ENCODE data around the gene CRYZL1. TPM values are rescaled to one million over a fixed set of nuclear protein-coding genes. Genes with fewer than 3 reads are reported as not detected.
"Not testable (repeated sequence)": the region's sequence is repeated elsewhere in the genome, so short reads cannot be mapped to it uniquely, and the experiment has no call there.

CRYZL1 gene
- total and polyA plus RNA-seq, 5 donors from 2014 or later = 27.2 to 35.7 (median 31.5) TPM

DNA sequence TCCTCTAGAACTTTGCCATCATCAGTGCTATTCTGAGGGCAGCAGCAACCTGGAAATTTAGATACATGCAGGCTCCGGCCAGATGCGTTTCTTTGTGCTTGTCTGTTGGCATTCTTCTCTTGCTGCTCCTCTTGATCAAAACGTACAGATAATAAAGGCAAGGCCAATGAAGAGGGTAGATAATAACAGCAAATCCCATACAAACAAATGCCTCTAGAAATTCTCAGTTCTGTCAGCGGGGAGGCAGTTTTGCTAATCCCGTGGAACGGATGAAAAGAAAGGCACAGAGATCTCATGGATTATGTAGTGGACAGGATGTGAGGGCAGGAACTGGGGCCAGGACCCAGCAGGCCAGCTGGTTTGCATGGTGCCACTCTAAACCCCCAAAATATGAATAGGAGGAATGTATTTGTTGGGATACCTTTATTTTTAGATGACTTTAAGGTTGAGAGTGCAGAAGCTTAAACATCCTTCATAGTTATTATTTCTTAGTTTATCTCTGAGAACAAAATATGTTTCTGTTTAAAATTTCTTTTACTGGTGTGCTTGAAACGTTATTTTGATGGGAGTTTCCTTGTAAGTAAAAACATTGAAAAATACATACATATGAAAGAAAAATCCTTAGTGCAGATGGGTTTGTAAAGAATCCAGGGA lies 2.2 kb upstream of the CRYZL1 start:
- no peak for ATAC-seq (ENCODE audit: low read depth in 2 of 2)
- H3K27me3 Mint-ChIP-seq = peaks cover 48% of the 10 kb centered on the region
- peak in 2 of 3 donors; percentile 8 to 9 for DNase-seq
- peak overlapping the region; percentile 64 for H3K4me3 ChIP-seq (ENCODE audit: low read depth, low read length)
- H3K9me3 ChIP-seq (ENCODE audit: control insufficient read depth in 2 of 2, low read length in 2 of 2) = no peaks in the 10 kb centered on the region
- peaks cover 19% of the 10 kb centered on the region for H3K4me1 ChIP-seq (ENCODE audit: control insufficient read depth, insufficient read depth, low read length, poor library complexity, severe bottlenecking)
- H3K27ac ChIP-seq (ENCODE audit: insufficient read depth, low read length, poor library complexity, severe bottlenecking) = no peak overlapping the region
- H3K36me3 Mint-ChIP-seq = no peaks in the 10 kb centered on the region
- H3K36me3 ChIP-seq (ENCODE audit: control insufficient read depth, insufficient read depth, low read length) = no peaks in the 10 kb centered on the region
- peaks cover 25% of the 10 kb centered on the region for H3K27me3 ChIP-seq (ENCODE audit: control insufficient read depth, insufficient read depth, low read length)
- no peaks in the 10 kb centered on the region for H3K9me3 Mint-ChIP-seq
- H3K4me3 Mint-ChIP-seq = peak overlapping the region; percentile 79 to 91 (median 88)
- H3K27ac Mint-ChIP-seq = no peak overlapping the region
- peaks cover 8 to 31% (median 20%) of the 10 kb centered on the region in 4 donors for H3K4me1 Mint-ChIP-seq

DNA sequence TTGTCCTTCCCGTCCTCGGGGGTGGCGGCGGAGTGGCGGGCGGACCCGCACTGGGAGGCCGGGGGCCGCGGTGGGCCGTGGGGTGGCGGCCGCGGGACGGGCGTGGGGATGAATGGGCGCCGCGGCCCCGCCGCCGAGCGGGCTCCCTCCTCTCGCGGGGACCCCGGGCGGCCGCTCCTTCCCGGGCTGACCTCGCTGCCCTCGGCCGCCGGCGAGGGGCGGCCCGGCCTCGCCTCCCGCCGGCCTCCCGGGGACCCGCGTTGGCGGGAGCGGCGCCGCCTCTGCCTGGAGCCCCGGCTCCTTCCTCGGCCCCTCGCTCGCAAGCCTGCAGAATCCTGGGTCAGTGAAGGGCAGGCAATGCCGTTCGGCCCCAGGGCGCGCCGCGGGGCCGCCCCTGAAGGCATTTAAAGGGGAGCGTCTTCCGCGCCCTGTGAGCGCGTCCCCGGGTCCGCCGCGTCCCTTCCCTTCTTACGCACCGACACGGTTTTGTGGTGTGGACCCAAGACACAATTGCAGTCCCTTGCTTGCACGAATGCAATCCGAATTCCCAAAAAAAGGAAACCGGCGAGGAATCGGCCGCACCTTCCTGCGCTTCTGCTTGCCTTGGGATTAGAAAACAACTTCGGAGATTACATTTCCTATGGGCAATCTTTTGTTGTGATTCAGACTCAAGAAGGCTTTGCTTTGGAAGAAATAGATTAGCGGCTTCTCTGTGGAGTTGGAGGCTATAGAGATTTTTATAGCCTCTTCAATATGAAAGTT lies 1.5 kb upstream of the CRYZL1 start:
- H3K27ac Mint-ChIP-seq = peak overlapping the region in 1 of 3 donors; percentile 47
- H3K9me3 ChIP-seq (ENCODE audit: control insufficient read depth in 2 of 2, low read length in 2 of 2) = no peaks in the 10 kb centered on the region
- no peaks in the 10 kb centered on the region for H3K36me3 Mint-ChIP-seq
- peaks cover 22% of the 10 kb centered on the region for H3K27me3 ChIP-seq (ENCODE audit: control insufficient read depth, insufficient read depth, low read length)
- H3K9me3 Mint-ChIP-seq = no peaks in the 10 kb centered on the region
- H3K27me3 Mint-ChIP-seq = peaks cover 42% of the 10 kb centered on the region
- no peaks in the 10 kb centered on the region for H3K36me3 ChIP-seq (ENCODE audit: control insufficient read depth, insufficient read depth, low read length)
- peaks cover 19% of the 10 kb centered on the region for H3K4me1 ChIP-seq (ENCODE audit: control insufficient read depth, insufficient read depth, low read length, poor library complexity, severe bottlenecking)
- ATAC-seq (ENCODE audit: low read depth in 2 of 2) (no peak), DNase-seq (peak; percentile 4 to 20 (median 18))
- peak overlapping the region; percentile 64 for H3K4me3 ChIP-seq (ENCODE audit: low read depth, low read length)
- peaks cover 8 to 34% (median 24%) of the 10 kb centered on the region in 4 donors for H3K4me1 Mint-ChIP-seq
- peak overlapping the region; percentile 79 to 91 (median 88) for H3K4me3 Mint-ChIP-seq
- H3K27ac ChIP-seq (ENCODE audit: insufficient read depth, low read length, poor library complexity, severe bottlenecking) = no peak overlapping the region

DNA sequence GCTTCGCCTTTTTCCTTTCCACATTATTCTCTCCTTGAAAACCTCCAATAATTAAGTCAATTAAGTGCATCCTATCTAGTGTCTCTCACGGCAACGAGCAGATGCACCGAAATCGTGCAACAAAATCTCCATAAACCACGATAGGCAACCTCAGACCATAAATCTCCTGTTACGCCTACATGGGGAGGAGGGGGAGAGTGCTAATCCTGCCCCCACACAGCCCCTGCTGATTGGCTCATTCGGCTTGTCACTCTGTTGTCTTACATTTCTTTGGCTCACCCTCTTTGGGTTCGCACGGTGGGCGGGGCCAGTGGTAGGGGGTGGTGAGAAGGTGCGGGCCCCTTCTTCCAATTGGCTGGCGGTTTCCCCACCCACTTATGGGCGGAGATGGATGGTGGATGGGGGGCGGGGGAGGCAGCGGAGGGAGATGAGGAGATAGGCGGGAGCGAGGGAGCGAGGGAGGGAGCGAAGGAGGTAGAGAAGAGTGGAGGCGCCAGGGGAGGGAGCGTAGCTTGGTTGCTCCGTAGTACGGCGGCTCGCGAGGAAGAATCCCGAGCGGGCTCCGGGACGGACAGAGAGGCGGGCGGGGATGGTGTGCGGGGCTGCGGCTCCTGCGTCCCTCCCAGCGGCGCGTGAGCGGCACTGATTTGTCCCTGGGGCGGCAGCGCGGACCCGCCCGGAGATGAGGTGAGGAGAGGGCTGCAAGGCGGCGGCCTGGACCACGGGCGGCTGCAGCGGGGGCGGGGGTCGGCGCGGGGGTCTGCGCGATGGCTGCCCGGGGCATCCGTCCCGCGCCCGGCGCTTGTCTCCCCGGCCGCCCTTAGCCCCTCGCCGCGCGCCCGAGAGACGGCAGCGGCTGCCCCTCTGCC lies 720 bp upstream of the CRYZL1 start, which contains the start of gene ITSN1:
Gene ITSN1, plus strand, starts transcription at position 475 of the 869 bp plus-strand sequence. CDS start 76,328 bp downstream, outside the sequence.
- H3K27ac Mint-ChIP-seq = peak within 1 kb of the TSS; percentile 89 to 93 (median 90)
- H3K9me3 Mint-ChIP-seq = no peaks in the 10 kb centered on the region
- H3K27me3 Mint-ChIP-seq = peaks cover 37% of the 10 kb centered on the region

DNA sequence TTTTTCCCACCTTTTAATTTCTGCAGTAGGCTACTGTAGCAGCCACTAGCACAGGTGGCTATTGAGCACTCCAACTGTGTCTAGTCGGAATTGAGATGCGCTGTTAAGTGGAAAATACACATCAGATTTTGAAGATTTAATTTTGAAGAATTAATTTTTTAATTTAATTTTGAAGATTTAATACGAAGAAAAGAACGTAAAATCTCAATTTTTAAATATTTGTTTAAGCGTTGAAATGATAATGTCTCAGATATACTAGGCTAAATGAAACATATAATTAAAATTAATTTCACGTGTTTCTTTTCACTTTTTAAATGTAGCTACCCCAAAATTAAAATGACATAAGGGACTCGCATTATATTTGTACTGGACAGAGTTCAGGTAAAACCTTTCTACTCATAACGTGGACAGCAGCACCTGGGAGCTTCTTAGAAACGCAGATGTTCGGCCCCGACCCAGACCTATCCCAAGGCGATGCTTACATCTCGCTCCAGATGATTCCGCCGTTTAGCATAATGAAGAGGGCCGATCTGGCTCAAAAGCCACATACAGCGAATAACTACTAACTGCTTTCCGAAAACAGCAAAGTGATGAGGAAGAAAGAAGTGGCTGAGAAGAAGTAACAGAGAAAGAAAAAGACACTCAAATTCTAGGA lies 717 bp downstream of the CRYZL1 start:
- Mint-ChIP-seq H3K27ac (peak overlapping the region; percentile 89 to 93 (median 90)), H3K4me1 (peaks cover 14 to 45% (median 30%) of the 10 kb centered on the region in 4 donors), H3K4me3 (peak overlapping the region; percentile 84 to 98 (median 94)), H3K9me3 (no peaks in the 10 kb centered on the region), H3K27me3 (peaks cover 26% of the 10 kb centered on the region), H3K36me3 (peaks cover 3% of the 10 kb centered on the region)
- no peak for ATAC-seq (ENCODE audit: low read depth in 2 of 2)
- Histone ChIP-seq H3K4me3 (ENCODE audit: low read depth, low read length) (peak overlapping the region; percentile 92), H3K4me1 (ENCODE audit: control insufficient read depth, insufficient read depth, low read length, poor library complexity, severe bottlenecking) (peaks cover 19% of the 10 kb centered on the region), H3K27ac (ENCODE audit: insufficient read depth, low read length, poor library complexity, severe bottlenecking) (peak overlapping the region; percentile 90), H3K27me3 (ENCODE audit: control insufficient read depth, insufficient read depth, low read length) (peaks cover 20% of the 10 kb centered on the region), H3K36me3 (ENCODE audit: control insufficient read depth, insufficient read depth, low read length) (no peaks in the 10 kb centered on the region), H3K9me3 (ENCODE audit: control insufficient read depth in 2 of 2, low read length in 2 of 2) (no peaks in the 10 kb centered on the region)
- no peak for DNase-seq

More for the DNA sequence above, 720 bp upstream of the CRYZL1 start, which contains the start of gene ITSN1:
- H3K27me3 ChIP-seq (ENCODE audit: control insufficient read depth, insufficient read depth, low read length) = peaks cover 20% of the 10 kb centered on the region
- peak; percentile 99 to 100 (median 99) for DNase-seq
- peak within 1 kb of the TSS; percentile 84 to 98 (median 94) for H3K4me3 Mint-ChIP-seq
- ATAC-seq (ENCODE audit: low read depth in 2 of 2) = peak; percentile 88 to 90
- H3K4me3 ChIP-seq (ENCODE audit: low read depth, low read length) = peak within 1 kb of the TSS; percentile 99
- H3K27ac ChIP-seq (ENCODE audit: insufficient read depth, low read length, poor library complexity, severe bottlenecking) = peak within 1 kb of the TSS; percentile 90
- H3K9me3 ChIP-seq (ENCODE audit: control insufficient read depth in 2 of 2, low read length in 2 of 2) = no peaks in the 10 kb centered on the region
- H3K4me1 Mint-ChIP-seq = peaks cover 14 to 39% (median 27%) of the 10 kb centered on the region in 4 donors
- H3K36me3 Mint-ChIP-seq = peaks cover 3% of the 10 kb centered on the region
- no peaks in the 10 kb centered on the region for H3K36me3 ChIP-seq (ENCODE audit: control insufficient read depth, insufficient read depth, low read length)
- peaks cover 19% of the 10 kb centered on the region for H3K4me1 ChIP-seq (ENCODE audit: control insufficient read depth, insufficient read depth, low read length, poor library complexity, severe bottlenecking)

DNA sequence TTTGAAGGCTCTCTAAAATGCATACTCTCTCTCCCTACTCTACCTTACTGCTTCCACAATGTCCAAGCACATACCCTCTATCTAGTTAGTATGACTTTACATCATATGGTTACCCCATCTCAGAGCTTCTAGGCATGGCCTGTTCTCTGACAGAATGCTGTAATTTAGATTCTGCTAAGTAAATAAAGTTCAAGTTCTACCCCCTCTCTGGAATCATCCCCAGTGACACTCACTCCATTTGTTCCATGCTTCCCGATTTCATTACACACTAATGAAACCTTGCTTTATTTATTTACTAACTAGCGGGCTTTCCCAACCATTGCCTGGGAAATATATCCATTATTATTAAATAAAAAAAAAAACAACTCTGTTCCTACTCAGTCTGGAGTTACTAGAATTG lies 7.3 kb downstream of the CRYZL1 start:
- Histone ChIP-seq H3K4me1 (ENCODE audit: control insufficient read depth, insufficient read depth, low read length, poor library complexity, severe bottlenecking) (no peaks in the 10 kb centered on the region), H3K27ac (ENCODE audit: insufficient read depth, low read length, poor library complexity, severe bottlenecking) (no peak overlapping the region), H3K4me3 (ENCODE audit: low read depth, low read length) (no peak overlapping the region), H3K27me3 (ENCODE audit: control insufficient read depth, insufficient read depth, low read length) (no peaks in the 10 kb centered on the region), H3K9me3 (ENCODE audit: control insufficient read depth in 2 of 2, low read length in 2 of 2) (no peaks in the 10 kb centered on the region), H3K36me3 (ENCODE audit: control insufficient read depth, insufficient read depth, low read length) (peaks cover 25% of the 10 kb centered on the region)
- DNase-seq (no peak), ATAC-seq (ENCODE audit: low read depth in 2 of 2) (no peak)
- Mint-ChIP-seq H3K36me3 (peaks cover 14% of the 10 kb centered on the region), H3K9me3 (no peaks in the 10 kb centered on the region), H3K4me1 (peaks cover 8 to 31% (median 22%) of the 10 kb centered on the region in 4 donors), H3K4me3 (no peak overlapping the region), H3K27ac (no peak overlapping the region), H3K27me3 (no peaks in the 10 kb centered on the region)

DNA sequence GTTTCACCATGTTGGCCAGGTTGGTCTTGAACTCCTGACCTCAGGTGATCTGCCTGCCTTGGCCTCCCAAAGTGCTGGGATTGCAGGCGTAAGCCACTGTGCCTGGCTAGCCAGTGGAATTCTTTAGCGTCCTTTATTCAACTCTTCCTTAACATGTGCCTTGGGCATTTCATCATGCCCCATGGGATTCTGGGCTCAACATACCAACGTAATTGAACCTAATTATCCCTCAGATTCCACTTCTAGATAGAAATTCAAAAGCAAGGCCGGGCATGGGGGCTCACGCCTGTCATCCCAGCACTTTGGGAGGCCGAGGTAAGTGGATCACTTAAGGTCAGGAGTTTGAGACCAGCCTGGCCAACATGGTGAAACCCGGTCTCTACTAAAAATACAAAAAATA lies 15.4 kb downstream of the CRYZL1 start:
- not testable (repeated sequence) for DNase-seq; H3K9me3 Mint-ChIP-seq; H3K4me3 Mint-ChIP-seq; ATAC-seq (ENCODE audit: low read depth in 2 of 2); H3K27ac Mint-ChIP-seq; H3K27me3 ChIP-seq (ENCODE audit: control insufficient read depth, insufficient read depth, low read length); H3K27me3 Mint-ChIP-seq; H3K27ac ChIP-seq (ENCODE audit: insufficient read depth, low read length, poor library complexity, severe bottlenecking); H3K9me3 ChIP-seq (ENCODE audit: control insufficient read depth in 2 of 2, low read length in 2 of 2); H3K4me1 ChIP-seq (ENCODE audit: control insufficient read depth, insufficient read depth, low read length, poor library complexity, severe bottlenecking); H3K4me3 ChIP-seq (ENCODE audit: low read depth, low read length)
- H3K36me3 ChIP-seq (ENCODE audit: control insufficient read depth, insufficient read depth, low read length) = peaks cover 29% of the 10 kb centered on the region
- Mint-ChIP-seq H3K4me1 (peaks cover 0 to 12% (median 5%) of the 10 kb centered on the region in 4 donors), H3K36me3 (peaks cover 22% of the 10 kb centered on the region)

DNA sequence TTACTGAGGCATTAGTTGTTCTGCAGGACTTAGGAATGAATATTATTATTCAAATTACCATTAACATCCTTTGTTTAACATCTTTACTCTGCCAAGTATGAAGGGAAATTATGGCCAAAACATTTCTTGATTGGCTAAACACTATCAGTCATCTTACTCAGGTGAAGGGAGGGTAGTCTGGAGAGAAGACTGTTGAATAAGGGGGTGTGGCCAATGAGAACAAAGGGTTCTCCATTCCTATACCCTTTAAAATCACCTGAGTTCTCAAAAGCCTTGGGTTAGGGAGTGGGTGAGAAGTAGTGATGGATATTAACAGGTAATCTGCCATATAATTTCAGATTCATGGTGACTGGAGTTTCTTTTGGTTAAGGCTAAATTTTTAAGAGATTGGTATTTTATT lies 19.3 kb downstream of the CRYZL1 start:
- H3K4me1 Mint-ChIP-seq = peaks cover 4 to 13% (median 4%) of the 10 kb centered on the region in 4 donors
- H3K27me3 Mint-ChIP-seq = no peaks in the 10 kb centered on the region
- no peaks in the 10 kb centered on the region for H3K9me3 ChIP-seq (ENCODE audit: control insufficient read depth in 2 of 2, low read length in 2 of 2)
- peaks cover 31% of the 10 kb centered on the region for H3K36me3 Mint-ChIP-seq
- no peak overlapping the region for H3K27ac ChIP-seq (ENCODE audit: insufficient read depth, low read length, poor library complexity, severe bottlenecking)
- H3K9me3 Mint-ChIP-seq = no peaks in the 10 kb centered on the region
- ATAC-seq (ENCODE audit: low read depth in 2 of 2) (no peak), DNase-seq (no peak)
- H3K4me1 ChIP-seq (ENCODE audit: control insufficient read depth, insufficient read depth, low read length, poor library complexity, severe bottlenecking) = no peaks in the 10 kb centered on the region
- H3K27ac Mint-ChIP-seq = no peak overlapping the region
- H3K27me3 ChIP-seq (ENCODE audit: control insufficient read depth, insufficient read depth, low read length) = no peaks in the 10 kb centered on the region
- no peak overlapping the region for H3K4me3 Mint-ChIP-seq
- peaks cover 23% of the 10 kb centered on the region for H3K36me3 ChIP-seq (ENCODE audit: control insufficient read depth, insufficient read depth, low read length)
- H3K4me3 ChIP-seq (ENCODE audit: low read depth, low read length) = no peak overlapping the region

Data from CD4-positive, CD25-positive, alpha-beta regulatory T cell (primary cell).